ENCODE measurements around the gene ARHGEF12. TPM values are rescaled to one million over a fixed set of nuclear protein-coding genes. Genes with fewer than 3 reads are reported as not detected.

Gene ARHGEF12
- total RNA-seq, 4 donors from 2014 or later, result 92.1 to 122 (median 104) TPM

- Histone ChIP-seq H3K9me3 (no peaks in the 10 kb centered on the region), H3K4me1 (peaks cover 0 to 19% (median 3%) of the 10 kb centered on the region in 4 donors), H3K36me3 (no peaks in the 10 kb centered on the region), H3K4me3 (no peak overlapping the region), H3K27ac (no peak overlapping the region), H3K27me3 (no peaks in the 10 kb centered on the region)
- no peak for DNase-seq (ENCODE audit: low spot score in 2 of 2)
- TF ChIP-seq CTCF (IDR thresholded peaks at IDR 0.05), result no peak
- no peak for TF ChIP-seq EP300 (IDR thresholded peaks at IDR 0.05)
- TF ChIP-seq POLR2A (IDR thresholded peaks at IDR 0.05), result no peak
These were observed 27.2 kb downstream of the ARHGEF12 start for GRCh38 chr11:120363436-120363835.

GRCh38 chr11:120365512-120365911 lies 29.3 kb downstream of the ARHGEF12 start:
- TF ChIP-seq CTCF (IDR thresholded peaks at IDR 0.05) (no peak), EP300 (IDR thresholded peaks at IDR 0.05) (no peak), POLR2A (IDR thresholded peaks at IDR 0.05) (no peak)
- Histone ChIP-seq H3K4me1 (peaks cover 0 to 28% (median 6%) of the 10 kb centered on the region in 4 donors), H3K9me3 (no peaks in the 10 kb centered on the region), H3K4me3 (no peak overlapping the region), H3K27ac (no peak overlapping the region), H3K36me3 (no peaks in the 10 kb centered on the region), H3K27me3 (no peaks in the 10 kb centered on the region)
- DNase-seq (ENCODE audit: low spot score in 2 of 2), result no peak

DNA sequence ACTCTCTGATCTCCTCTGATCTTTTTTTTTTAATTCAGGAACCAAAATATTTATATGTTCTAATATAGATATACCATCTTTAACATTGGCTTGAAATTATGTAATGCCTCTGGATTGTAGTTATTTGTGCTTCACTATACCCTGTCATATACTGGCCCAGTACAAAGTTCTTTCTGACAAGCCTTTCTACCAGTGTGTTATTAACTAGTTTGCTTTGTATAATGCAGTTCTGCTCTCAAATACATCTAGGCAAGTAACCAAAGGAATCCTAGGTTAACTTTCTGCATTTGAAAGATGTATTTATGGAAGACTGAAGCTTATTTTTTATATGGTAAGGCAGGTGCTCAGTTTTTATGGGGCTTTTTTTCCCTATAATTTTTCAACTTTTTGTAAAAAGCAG lies 36.1 kb downstream of the ARHGEF12 start:
- H3K4me3 ChIP-seq, result no peak overlapping the region
- H3K4me1 ChIP-seq, result peaks cover 0 to 60% (median 22%) of the 10 kb centered on the region in 4 donors
- no peaks in the 10 kb centered on the region for H3K36me3 ChIP-seq
- H3K9me3 ChIP-seq, result no peaks in the 10 kb centered on the region
- TF ChIP-seq EP300 (IDR thresholded peaks at IDR 0.05) (no peak), POLR2A (IDR thresholded peaks at IDR 0.05) (no peak), CTCF (IDR thresholded peaks at IDR 0.05) (no peak)
- peak overlapping the region in 2 of 4 donors; percentile 22 to 23 for H3K27ac ChIP-seq
- no peak for DNase-seq (ENCODE audit: low spot score in 2 of 2)
- H3K27me3 ChIP-seq, result no peaks in the 10 kb centered on the region

DNA sequence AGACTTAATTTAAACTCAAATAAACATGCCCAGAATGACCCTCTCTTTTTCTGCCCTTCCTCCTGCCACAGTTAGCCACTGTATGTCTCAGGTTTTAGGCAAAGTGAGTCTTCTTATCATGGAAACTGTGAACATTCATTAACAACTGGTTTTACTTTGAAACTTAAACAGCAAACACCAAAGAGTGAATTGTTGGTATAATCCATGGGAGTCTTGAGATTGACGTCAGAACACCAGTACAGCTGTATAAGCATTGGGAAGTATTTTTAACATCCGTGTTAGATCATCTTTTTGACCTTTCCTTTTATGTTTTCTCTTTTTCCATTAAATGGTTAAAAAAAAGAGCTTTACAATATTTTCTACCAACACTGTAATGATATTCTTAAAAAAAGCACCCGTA lies 38.9 kb downstream of the ARHGEF12 start:
- Histone ChIP-seq H3K4me1 (peaks cover 0 to 65% (median 21%) of the 10 kb centered on the region in 4 donors), H3K9me3 (peaks cover 0 to 10% (median 0%) of the 10 kb centered on the region in 4 donors), H3K27ac (peak overlapping the region in 1 of 4 donors; percentile 32), H3K36me3 (no peaks in the 10 kb centered on the region), H3K27me3 (no peaks in the 10 kb centered on the region), H3K4me3 (no peak overlapping the region)
- no peak for TF ChIP-seq EP300 (IDR thresholded peaks at IDR 0.05)
- no peak for TF ChIP-seq CTCF (IDR thresholded peaks at IDR 0.05)
- TF ChIP-seq POLR2A (IDR thresholded peaks at IDR 0.05), result no peak
- 38 to 50% methylated on average over 3 of the region's 3 CpGs for whole genome bisulfite sequencing, 2 donors
- DNase-seq (ENCODE audit: low spot score in 2 of 2), result no peak

DNA sequence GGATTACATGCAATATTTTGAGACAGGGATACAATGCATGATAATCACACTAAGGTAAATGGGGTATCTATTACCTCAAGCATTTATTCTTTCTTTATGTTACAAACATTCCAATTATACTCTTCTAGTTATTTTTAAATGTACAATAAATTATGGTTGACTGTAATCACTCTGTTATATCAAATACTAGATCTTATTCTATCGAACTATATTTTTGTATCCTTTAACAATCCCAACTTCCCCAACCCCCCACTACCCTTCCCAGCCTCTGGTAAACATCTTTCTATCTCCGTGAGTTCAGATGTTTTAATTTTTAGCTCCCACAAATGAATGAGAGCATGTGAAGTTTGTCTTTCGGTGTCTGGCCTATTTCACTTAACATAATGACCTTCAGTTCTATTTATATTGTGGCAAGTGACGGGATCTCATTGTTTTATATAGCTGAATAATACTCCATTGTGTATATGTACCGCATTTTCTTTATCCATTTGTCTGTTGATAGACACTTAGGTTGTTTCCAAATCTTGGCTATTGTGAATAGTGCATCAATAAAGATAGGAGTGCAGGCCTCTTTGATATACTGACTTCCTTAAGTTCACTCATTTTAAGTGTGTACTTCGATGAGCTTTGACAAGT lies 40.5 kb downstream of the ARHGEF12 start:
- H3K27ac ChIP-seq, result no peak overlapping the region
- TF ChIP-seq POLR2A (IDR thresholded peaks at IDR 0.05) (no peak), CTCF (IDR thresholded peaks at IDR 0.05) (no peak), EP300 (IDR thresholded peaks at IDR 0.05) (no peak)
- no peaks in the 10 kb centered on the region for H3K27me3 ChIP-seq
- 54 to 60% methylated on average over 6 of the region's 6 CpGs for WGBS, 2 donors
- DNase-seq (ENCODE audit: low spot score in 2 of 2), result no peak
- peaks cover 0 to 65% (median 21%) of the 10 kb centered on the region in 4 donors for H3K4me1 ChIP-seq
- H3K9me3 ChIP-seq, result peaks cover 0 to 10% (median 0%) of the 10 kb centered on the region in 4 donors
- H3K4me3 ChIP-seq, result no peak overlapping the region
- no peaks in the 10 kb centered on the region for H3K36me3 ChIP-seq
